Stimulated activated CD4-positive, alpha-beta T cell treated with anti-CD3 and anti-CD28 coated beads, TNF-alpha, amount 100 ng/mL, for 24 hours (primary cell): ENCODE measurements around the gene HUS1.
"Not testable (repeated sequence)": the region's sequence is repeated elsewhere in the genome, so short reads cannot be mapped to it uniquely, and the experiment has no call there.

ENCODE experiments used
- DNase-seq, 3 experiments: peaks; one replicate each; pipeline ENCODE4 v3.0.0-alpha.2; 2020; ENCODE audit warnings: low read depth in 3 of 3

HUS1 gene

GRCh38 chr7:47944536-47945260 lies 34.7 kb downstream of the HUS1 start:
- no peak for DNase-seq

DNA sequence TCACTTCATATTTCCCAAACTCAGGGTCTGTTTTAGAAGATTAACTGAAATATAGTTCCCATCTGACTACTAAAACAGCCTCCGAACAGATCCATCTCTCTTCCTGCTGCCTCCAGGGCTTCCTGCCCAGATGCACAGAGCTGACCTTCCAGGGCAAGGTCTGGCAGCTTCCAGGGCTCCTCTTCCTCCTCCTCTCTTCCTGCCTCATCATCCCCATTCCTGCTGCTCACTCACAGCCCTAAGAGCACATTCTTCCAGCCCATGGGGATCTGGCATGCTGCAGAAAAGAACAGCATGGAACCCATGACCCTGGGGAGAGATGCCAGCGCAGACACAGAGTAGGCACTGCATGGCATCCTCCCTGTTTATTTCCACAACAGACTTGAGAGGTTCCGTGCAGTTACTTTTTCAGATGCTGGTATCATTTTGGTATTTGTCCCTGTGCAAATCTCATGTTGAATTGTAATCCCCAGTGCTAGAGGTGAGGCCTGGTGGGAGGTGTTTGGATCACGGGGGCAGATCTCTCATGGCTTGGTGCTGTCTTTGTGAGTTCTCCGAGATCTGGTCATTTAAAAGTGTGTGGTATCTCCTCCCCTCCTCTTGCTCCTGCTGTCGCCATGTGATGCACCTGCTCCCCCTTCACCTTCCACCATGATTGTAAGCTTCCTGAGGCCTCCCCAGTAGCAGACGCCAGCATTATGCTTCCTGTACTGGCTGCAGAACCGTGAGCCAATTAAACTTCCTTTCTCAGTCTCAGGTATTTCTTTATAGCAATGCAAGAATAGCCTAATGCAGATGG lies 35.5 kb downstream of the HUS1 start:
- no peak for DNase-seq

DNA sequence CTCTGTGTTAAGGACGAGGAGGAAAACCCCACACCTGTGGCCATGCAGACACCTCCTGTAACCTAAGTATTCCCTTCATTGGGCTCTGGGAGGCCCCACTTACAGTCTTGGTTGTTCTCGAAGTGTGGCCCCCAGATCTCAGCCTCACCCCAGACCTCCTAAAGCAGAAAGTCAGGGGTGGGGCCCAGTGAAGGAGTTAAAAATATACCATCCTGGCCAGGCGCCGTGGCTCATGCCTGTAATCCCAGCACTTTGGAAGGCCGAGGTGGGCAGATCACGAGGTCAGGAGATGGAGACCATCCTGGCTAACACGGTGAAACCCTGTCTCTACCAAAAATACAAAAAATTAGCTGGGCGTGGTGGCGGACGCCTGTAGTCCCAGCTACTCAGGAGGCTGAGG lies 36.8 kb downstream of the HUS1 start:
- not testable (repeated sequence) for DNase-seq

GRCh38 chr7:47942132-47942531 lies 37.3 kb downstream of the HUS1 start:
- DNase-seq, result no peak

DNA sequence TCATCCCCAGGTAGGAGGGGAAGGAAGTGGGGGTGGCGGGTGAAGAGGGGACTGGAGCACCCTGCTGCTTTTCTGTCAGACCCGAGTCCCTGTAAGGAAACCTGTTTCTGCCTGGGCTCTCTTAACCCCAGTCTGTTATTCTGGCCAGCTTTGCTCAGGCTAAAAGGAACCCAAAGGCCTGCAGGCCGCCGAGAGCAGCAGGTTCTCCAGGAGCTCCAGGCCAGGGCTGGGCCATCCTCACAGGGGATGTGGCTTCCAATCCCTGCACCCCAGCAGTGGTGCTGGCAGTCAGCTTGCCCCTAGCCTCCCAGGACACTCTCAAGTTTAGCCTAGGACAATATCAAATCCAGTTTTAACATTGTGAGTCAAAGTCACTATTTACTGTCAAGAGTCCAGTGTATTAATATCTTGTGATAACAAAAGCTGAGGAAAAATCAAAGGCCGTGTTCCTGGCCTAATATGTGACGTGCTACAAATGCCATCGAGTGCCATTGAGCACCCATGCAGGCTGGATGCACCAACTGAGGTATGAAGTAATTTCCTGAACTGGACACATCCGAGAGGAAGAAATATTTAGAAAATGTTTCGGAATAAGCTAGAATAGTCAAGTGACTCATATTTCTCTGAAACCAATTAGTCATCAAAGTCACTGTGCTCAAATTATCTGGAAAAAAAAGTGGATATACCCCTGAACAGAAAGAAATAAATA lies 38.1 kb downstream of the HUS1 start:
- DNase-seq, result no peak

DNA sequence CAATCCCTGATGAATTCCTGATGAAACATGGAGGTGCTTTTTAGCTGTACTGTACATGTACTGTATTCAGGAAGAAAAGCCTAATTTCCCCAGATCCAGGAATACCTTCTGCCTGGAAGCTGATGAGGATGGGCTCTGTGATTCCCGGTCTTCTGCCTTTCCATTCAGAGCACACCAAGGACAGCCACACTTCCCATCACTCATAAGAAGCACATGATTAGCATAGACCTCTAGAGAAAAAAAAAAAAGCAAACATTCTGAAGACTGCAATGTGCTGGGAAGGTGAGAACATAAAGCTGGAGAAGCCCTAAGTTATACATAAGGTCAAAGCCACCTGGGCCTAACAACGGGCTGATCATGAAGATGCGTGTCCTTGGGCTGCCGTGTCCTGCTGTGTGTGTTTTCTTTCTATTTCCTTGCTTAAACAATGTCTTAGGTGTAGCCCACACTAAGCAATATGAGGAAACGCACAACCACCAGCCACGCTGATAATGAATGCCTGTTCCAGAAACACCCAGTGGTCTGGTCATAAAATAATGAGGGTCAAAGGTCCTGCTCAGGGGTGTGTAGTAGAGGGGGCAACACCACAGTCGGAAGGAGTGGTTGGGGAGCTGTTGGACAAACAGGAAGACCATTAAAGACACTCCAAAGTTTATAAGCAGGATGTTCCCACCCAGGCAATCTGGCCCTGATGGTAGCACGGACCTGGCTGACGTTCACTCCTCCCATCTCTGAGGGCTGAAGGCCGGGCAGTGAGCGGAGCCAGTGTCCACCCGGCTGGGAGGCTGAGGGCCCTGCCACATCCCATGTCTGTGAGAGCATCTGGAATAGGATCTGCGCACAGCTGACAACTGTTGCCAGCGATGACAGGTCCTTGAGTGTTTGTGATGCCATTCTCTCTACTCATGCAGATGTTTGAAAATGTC lies 39.1 kb downstream of the HUS1 start:
- no peak for DNase-seq

GRCh38 chr7:47939425-47940036 lies 39.9 kb downstream of the HUS1 start:
- DNase-seq, result no peak

DNA sequence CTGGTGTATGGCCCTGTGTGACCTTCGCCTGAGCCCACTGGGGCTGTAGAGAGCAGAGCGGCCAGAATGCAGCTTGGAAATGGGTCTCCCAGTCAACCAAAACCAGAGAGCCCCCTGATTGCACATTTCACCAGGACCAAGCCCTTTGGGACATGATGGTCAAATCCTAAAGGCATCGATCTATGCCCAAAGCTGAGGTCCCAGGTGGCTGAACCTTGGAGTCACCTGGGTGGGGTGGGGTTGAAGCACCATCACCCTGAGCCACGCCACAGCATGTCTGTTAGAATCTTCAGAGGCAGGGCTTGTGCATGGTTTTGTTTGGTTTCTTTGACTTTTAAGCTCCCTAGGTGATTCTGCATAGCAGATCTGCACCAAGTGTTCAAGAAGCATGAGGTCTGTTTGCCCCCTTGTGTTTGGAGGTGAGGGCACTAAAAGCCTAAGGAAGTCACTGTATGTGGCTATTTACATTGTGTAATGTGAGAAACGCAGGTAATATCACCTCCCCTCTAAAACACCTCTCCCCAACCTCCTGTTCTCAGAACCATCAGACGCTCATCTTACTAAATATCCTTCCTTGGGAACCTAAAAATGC lies 40.7 kb downstream of the HUS1 start:
- no peak for DNase-seq

DNA sequence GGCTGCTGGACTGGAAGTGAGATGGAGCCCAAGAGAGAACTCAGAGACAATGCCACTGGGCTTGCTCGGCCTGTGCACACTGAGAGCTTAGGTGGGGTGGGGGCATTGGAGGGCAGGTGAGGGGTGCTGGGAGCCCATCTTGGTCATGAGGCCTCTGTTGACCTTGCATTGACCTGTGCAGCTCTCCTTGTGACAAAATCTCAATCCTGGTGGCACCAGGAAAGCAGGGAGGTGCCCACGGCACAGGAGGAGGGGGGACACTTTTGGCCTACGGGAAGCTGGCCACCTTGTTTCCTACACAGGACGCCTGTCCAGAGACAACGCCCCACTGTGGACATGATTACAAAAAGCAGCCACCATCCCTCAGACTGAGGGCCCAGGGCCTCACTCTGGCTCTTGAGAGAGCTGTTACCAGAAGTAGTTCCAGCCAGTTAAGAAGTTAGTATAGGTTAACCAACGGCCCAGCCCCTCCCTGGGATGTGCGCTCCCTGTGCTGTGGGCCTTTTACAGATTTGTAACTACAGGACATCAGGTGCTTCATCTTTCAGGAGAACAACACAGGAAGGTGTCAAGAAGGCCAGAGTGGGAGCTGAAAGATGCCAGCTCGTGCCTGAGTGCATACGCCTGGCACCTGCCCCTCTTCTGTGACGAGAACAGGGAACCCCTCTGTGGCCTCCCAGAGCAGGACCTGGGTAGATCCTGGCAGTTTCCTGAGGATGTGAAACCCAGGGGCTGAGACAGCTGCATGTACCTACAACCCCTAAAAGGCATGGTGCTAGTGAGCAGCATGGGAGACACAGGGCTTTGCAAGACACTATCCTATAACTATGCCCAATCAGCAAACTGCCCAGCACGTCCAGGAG lies 41.5 kb downstream of the HUS1 start:
- DNase-seq, result no peak

- DNase-seq, result peak in 1 of 3 experiments; percentile 1
Observed at GRCh38 chr7:47937065-47937687, 42.2 kb downstream of the HUS1 start.

GRCh38 chr7:47936323-47936722 lies 43.1 kb downstream of the HUS1 start:
- no peak for DNase-seq

DNA sequence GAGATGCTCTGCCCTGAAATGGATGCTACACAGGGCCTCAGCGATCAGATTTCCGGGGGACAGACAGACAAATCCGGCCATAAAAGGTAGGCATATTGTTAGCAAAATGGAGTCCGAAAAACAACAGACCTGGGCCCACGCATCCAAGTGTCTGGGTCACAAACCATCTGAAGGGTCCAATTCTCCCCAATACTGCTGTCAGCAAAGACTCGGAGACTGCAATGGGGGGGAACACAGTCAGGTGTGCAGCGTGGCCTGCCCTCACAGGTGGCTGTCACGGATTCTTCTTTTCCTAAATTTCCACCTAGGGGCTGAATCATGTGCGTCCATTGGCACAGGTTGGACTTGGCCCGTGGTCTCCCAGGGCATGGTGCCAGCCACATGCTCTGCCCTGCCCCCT lies 44.1 kb downstream of the HUS1 start:
- DNase-seq, result no peak

DNA sequence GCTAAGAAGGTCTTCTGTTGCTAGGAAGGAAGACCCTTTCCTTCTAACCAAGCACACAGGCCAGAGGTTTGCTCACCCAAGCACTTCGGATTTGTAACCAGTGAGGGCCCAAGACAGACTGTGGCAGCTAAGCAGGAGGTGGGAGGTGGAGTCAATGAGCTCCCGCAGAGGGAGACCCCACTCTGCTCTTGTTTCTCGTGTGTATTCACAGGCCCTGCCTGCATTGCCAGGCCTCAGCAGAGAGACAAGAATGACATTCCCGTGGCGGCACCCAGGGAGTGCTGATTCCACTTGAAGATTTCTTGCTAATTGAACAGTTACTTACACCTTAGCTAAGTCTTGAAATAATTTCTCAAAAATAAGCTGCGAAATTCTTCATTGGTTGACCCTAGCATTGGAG lies 44.6 kb downstream of the HUS1 start:
- DNase-seq, result no peak

DNA sequence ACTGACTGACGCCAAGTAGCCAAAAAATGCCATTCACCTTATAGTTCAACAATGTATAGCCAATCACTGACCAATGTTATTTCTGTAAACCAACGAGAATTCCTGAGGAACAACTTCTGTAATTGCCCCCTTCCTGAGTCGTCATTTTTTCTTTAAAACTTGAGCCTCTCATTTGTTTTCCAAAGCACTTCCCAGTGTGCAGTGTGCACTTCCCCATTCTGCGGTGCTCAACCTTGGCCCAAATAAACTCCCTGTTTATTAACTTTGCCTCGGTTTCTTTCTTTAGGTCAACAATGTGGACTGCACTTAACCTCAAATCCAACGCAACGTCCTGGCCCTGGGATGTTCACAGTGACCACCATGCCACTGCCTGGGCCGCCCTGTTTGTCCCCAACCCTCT lies 46.2 kb downstream of the HUS1 start:
- no peak for DNase-seq

GRCh38 chr7:47932466-47933037 lies 46.9 kb downstream of the HUS1 start:
- DNase-seq, result no peak

DNA sequence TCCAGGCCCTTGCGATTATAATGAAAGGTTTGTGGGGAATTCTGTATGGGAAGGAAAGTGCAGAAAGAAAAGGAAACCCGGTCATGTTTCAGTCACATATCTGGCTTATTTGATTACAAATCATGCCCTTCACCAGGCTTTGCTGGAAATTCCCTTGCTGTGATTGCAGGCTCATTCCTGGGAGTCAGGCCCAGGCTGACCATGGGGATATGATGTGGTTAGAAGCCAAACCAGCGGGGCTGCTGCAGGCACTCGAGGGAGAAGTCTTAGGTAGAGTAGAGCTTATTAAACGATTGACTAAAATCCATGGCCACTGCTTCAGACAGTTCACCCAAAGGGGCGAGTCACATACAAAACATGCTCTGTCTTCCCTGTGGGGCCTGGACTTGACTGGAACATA lies 47.4 kb downstream of the HUS1 start:
- DNase-seq, result no peak

GRCh38 chr7:47931005-47932004 lies 48.1 kb downstream of the HUS1 start:
- DNase-seq, result no peak

DNA sequence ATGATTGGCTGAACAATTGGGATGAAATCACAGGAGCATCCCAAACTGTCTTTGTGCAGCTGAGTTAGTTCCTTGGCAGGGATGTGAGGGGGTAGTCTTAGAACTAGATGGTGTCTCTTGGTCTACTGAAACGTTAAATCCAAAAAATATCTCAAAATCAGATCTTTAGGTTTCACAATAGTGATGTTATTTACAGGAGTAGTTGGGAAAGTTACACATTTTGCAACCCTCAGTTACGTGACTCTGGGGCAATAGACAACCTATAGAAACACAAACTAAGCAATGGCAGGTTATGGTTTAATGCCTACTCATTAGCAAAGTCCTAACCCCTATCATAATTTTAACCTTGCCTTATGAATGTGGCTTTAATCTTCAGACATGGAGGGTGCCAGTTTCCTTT lies 55.1 kb downstream of the HUS1 start:
- DNase-seq, result no peak
